ENCODE data around the gene GRAP2.
A peak's percentile ranks its signal among the peaks of the same experiment; 100 is the strongest.
"Not testable (repeated sequence)": the region's sequence is repeated elsewhere in the genome, so short reads cannot be mapped to it uniquely, and the experiment has no call there.

The GRAP2 gene

GRCh38 chr22:39992088-39992826 is 91.4 kb downstream of the GRAP2 start:
- DNase-seq (ENCODE audit: low read depth in 2 of 2, low spot score in 1 of 2) = no peak

DNA sequence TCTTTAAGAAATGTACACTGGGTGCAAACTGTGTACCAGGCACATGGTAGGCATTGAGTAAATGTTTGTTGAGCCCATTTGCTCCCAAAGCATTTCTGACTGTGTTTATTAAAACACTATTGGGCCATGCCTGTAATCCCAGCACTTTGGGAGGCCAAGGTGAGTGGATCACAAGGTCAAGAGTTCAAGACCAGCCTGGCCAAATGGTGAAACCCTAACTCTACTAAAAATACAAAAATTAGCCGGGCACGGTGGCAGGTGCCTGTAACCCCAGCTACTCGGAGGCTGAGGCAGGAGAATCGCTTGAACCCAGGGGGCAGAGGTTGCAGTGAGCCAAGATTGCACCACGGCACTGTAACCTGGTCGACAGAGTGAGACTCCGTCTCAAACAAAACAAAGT is 92.0 kb downstream of the GRAP2 start:
- not testable (repeated sequence) for DNase-seq (ENCODE audit: low read depth in 2 of 2, low spot score in 1 of 2)

GRCh38 chr22:39994041-39994565 is 93.2 kb downstream of the GRAP2 start:
- peak; percentile 24 to 50 for DNase-seq (ENCODE audit: low read depth in 2 of 2, low spot score in 1 of 2)

GRCh38 chr22:39994566-39995392 is 93.9 kb downstream of the GRAP2 start, which contains the start of gene FAM83F:
Gene FAM83F (plus strand): TSS chr22:39994954. CDS start chr22:39995043, 89 bp downstream.
- DNase-seq (ENCODE audit: low read depth in 2 of 2, low spot score in 1 of 2) = no peak

DNA sequence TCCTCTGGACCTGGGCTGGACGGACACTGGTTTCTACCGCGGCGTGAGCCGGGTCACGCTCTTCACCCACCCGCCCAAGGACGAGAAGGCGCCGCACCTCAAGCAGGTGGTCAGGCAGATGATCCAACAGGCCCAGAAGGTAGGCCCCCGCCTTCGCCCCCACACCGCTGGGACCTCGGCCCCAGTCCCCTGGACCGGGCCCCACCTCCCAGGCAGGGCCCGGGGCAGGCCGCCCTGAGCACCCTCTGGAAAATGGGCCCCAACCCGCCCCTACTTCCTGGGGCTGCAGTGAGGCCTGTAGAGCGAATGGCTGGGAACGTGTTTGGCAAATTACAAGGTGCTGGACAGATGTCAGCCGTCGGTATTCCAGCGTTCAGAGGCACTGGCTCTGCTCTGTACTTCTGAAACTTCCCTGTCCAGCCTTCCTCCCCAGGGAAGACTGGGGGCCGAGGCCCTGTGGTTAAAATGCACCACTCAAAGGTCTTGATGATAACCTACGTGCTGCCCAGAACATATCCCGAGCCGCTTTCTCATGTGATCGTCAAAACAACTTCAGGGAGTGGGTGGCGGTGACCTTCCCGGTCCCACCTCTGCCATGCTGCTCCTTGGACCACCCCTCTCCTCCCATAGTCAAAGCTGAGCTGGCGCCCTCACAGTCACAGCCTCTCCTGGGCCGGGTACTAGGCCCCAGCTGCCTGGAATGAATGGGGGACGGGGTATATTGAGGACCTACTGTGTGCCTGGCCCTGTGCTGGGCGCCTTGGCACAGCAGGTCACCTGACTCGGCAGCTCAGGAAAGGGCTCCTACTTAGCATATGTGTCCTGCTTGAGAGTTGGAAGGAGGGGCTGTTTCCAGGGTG is 94.7 kb downstream of the GRAP2 start:
- no peak for DNase-seq (ENCODE audit: low read depth in 2 of 2, low spot score in 1 of 2)

DNA sequence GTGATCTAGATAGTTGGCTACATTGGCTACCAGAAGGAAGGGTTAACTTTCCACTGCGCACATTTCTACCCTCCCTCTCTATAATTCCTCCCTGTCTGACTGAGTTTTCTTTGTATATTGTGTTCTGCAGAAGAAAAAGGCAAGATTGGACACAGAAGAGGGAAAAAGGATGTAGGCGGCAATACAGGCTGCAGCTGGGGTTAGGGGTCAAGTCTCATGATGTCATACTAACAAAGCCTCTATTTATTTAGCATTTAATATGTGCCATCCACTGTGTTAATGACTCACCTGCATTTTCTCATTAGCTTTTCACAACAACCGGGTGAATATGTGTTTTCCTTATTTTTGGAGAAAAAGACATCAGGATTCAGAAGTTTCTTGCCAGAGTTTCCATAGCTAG is 95.8 kb downstream of the GRAP2 start:
- DNase-seq (ENCODE audit: low read depth in 2 of 2, low spot score in 1 of 2) = no peak

- no peak for DNase-seq (ENCODE audit: low read depth in 2 of 2, low spot score in 1 of 2)
These were observed 96.5 kb downstream of the GRAP2 start for GRCh38 chr22:39997421-39997820.

- no peak for DNase-seq (ENCODE audit: low read depth in 2 of 2, low spot score in 1 of 2)
These were observed 97.2 kb downstream of the GRAP2 start for GRCh38 chr22:39997939-39998726.

DNA sequence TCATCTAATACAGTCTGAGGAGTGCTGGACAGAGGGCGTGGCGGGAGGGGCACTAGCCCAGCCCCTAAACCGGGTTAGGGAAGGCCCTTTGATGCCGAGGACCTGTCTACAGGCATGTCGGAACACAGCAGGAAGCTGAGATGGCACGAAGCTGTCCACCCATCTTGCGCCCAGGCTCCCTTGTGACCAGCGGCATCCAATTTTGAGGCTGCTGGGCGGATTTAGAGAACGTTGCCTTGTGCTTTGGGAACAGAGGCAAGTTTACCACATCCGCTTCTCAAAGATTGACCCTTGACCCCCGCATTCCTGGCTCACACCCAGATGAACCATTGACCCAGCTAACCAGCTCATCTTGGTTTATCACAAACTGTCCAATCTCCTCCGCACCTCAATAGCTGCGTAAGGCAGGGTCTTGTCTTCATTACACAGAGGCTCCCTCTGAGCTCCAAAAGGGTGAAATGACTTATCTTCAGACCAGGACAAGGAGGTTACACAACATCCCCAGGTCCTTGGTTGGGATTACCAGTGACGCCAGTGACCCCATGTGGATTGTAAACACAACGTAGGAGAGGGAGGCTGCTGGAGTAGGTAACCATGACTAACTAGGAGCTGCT is 98.4 kb downstream of the GRAP2 start:
- DNase-seq (ENCODE audit: low read depth in 2 of 2, low spot score in 1 of 2) = no peak

DNA sequence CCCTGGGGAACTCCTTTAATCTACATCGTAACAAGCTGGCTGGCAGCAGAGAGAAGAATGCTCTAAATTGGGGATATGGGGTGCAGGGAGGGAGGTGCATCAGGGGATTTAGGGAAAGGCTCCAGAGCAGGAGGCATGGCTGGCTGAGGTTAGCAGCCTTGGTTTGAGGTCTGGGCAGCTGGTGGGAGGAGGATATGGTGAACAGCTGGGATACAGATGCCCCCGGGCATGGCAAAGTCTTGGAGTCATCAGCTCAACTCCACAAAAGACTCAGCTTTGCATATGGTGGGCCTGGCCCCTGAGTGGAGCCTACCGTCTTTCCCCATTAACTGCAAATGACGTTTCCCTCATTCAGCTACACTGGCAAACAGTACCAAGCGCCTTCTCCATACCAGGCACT is 99.3 kb downstream of the GRAP2 start:
- DNase-seq (ENCODE audit: low read depth in 2 of 2, low spot score in 1 of 2) = no peak

DNA sequence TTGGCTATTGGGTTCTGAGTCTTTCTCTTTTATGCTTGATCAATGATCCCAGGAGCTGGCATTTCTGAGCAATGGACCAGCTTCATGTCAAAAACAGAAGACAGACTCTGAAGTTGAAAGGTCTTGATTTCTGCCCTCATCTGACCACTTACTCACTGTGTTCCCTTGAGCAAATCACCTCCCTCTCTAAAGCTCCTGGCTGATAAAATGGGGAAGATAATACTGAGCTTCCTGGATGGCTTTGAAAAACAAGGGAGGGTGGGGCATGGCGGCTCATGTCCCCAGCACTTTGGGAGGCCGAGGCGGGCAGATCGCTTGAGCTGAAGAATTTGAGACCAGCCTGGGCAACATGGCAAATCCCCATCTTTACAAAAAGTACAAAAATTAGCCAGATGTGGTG is 100.2 kb downstream of the GRAP2 start:
- DNase-seq (ENCODE audit: low read depth in 2 of 2, low spot score in 1 of 2) = no peak

GRCh38 chr22:40001800-40002577 is 101.1 kb downstream of the GRAP2 start:
- DNase-seq (ENCODE audit: low read depth in 2 of 2, low spot score in 1 of 2) = no peak

GRCh38 chr22:40002935-40003715 is 102.2 kb downstream of the GRAP2 start:
- no peak for DNase-seq (ENCODE audit: low read depth in 2 of 2, low spot score in 1 of 2)

- no peak for DNase-seq (ENCODE audit: low read depth in 2 of 2, low spot score in 1 of 2)
These were observed 104.0 kb downstream of the GRAP2 start for GRCh38 chr22:40004836-40005235.

- DNase-seq (ENCODE audit: low read depth in 2 of 2, low spot score in 1 of 2) = no peak
These were observed 105.8 kb downstream of the GRAP2 start for GRCh38 chr22:40006641-40007040.

DNA sequence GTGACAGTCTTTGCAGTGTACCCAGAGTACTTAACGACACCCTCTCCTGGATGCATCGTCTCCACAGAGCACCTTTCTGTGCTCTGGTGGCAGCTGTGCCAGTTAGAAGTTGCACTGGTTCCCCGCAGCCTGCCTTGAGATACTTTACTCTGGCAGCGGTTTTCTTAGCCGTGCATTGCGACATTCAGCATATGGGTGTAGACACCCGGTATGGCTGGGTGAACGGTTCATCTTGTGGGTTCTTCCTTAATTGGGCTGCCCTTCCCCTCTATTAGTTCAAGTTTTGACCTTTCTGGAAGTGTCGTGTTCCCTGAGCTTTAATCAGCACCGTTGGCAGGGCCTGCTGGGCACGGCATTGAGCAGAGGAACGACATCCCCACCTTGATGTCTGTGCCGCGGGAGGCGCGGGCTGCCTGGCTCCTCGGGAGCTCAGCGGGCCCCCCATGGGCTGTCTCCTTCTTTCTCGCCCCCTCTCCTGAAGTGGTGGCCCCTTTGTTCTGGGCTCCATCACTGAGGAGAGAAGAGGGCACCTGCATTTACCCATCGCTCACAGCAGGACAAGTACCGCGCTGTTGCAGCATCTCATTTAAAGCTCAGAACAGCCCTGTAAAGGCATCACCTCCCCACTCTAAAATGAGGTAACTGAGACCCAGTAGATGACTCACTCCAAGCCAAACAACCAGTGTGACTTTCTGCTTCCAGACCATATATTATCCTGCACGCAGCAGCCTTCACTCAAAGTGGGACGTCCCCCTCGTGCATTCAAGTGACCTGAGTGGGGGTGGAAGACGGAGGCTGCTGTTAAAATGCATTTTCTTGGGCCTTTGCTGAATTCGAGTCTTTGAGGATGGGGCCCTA is 107.2 kb downstream of the GRAP2 start:
- DNase-seq (ENCODE audit: low read depth in 2 of 2, low spot score in 1 of 2) = no peak

DNA sequence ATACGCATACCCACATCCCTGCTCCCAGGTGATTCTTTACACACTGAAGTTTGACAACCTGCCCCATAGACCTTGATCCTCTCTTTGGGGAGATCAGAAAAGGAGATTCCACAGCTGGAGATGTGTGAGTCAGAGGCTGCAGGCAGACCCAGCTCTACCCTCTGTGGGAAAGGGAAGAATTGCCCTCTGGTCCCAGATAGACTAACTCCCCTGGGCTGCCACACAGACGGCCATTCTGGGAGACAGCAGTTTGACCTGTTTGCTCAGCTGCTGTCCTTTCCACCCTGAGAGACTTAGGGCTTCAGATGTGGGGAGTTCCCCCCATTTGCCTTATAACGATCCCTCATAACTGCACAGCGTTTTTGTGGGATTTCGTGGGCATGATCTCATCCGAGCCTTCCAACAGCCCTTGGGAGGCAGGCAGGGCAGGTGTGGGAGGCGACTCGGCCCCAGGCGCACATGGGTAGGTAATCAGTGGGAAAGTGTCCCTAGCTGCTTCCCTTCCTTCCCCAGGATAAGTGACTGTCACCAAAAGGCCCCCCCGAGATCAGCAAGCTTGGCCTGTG is 107.9 kb downstream of the GRAP2 start:
- DNase-seq (ENCODE audit: low read depth in 2 of 2, low spot score in 1 of 2) = no peak

Measured in stimulated activated CD8-positive, alpha-beta memory T cell treated with anti-CD3 and anti-CD28 coated beads, Interleukin-4, amount 100 ng/mL, for 4 hours (primary cell).